ENCODE data around the gene SCAMP2. TPM values are rescaled to one million over a fixed set of nuclear protein-coding genes. Genes with fewer than 3 reads are reported as not detected.

The SCAMP2 gene
- total RNA-seq, 1 donor from 2014 or later: 87.9 TPM

DNA sequence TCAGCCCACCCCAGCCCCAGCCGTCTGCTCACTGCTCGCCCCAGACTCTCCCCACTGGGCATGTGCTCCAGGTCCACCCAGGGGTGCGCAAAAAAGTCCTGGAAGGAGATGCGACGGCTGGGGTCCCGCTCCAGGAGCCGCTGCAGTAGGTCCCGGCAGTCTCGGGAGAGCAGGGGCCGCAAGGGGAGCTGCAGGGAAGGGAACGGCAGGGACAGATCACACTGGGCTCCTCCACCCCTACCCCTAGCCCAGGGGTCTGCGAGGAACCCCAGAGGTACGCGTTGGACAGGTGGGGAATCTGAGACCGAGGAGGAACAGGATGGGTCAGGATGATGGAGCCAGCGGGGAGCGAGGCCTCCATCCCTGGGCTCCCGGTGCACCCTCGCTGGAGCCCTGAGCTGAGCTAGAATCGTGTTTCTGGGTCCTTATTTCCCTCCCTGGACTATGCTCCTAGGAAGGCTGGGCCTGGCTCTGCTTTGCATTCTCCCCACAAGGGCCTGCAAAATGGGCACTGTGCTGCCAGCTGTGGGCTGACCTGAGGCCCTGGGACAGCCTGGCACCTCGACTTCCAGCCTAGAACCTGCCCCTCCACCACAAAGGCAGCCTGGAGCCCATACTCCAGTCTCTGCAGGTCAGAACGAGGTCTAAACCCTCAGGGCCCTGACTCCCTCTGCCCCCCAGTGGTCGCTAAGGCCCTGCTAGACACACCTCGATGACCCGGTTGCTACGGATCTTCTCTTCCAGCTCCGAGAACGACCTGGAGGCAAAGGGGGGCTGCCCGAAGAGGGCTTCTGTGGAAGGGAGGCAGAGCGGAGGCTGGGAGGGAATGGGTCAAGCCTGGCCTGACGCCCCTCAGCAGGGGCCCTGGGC lies 33.4 kb downstream of the SCAMP2 start:
- DNase-seq (ENCODE audit: extremely low read depth, low read depth, low spot score): no peak

DNA sequence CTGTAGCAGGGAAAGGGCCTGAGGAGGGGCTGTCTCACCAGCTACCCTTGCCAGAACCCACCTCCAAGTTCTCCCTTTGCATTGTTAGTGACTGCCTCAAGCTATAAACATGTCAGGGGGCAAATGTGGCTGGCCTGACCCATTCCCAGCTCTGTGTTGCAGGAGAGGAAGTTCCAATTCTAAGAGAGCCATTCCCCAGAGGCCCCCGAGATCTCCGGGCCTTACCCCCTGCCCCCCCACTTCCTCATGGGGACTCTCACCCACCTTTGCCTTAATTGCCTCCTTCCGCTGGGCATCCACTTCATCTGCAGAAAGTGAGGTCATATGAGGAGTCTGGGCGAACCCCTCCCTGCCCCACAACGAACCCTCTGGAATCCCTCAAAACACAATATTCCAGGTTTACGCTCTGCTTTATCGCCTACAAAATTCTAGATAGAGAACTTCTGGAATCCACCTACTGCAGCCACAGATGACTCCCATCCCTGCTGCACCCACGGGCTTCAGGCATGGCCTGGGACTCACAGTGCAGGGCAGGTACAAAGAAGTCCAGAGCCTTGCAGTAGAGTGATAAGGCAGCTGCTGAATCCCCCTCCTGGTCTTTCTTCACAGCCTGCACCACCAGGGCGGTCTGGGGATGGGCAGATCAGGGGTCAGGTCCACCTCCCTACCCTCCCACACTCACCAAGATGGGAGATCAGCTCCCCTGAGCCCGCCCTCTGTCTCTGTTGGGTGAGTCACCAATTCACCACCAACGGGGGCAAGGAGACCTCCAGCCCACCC lies 34.2 kb downstream of the SCAMP2 start:
- DNase-seq (ENCODE audit: extremely low read depth, low read depth, low spot score): no peak

DNA sequence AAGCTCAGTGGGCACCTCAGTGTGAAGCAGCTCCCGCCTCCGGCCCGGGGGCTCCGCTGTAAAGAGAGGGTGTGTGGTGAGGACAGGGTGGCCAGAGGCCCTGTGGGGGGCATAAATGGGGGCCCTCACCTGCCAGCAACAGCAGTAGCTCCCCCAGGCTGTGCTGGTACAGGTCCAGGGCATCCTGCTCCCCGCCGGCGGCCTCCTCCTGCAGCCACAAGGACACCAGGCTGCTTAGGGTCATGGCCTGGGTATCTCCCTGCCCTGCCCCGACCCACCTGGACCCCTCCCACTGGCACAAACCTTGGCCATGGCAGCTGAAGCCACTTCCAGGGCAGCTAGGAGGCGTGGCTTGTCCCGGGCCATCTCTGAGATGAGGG lies 35.0 kb downstream of the SCAMP2 start:
- DNase-seq (ENCODE audit: extremely low read depth, low read depth, low spot score): no peak

DNA sequence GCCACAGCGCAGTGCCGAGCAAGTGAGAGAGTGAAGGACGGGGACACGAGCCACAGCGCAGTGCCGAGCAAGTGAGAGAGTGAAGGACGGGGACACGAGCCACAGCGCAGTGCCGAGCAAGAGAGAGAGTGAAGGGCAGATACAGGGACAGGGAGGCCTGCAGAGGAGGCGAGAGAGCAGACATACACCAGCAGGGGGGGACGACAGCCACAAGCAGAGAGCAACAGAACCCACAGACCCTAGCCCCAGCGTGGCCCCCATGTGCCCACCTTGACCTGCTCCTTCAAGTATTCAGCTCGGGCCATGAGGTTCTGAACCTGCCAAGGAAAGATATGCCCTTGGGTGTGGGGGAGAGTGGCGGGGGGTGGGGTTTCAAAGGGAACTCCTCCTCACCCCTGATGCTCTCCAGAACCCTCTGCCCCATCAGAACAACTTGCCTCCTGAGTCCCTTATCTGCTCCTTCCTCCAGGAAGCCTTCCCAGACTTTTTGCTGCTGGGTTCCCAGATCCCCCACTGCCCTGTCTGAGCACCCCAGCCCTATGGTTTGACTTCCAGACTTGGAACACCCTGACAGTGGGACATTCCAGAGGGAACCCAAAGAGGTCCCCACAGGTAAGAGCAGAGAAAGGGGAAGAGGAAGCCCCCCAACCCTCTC lies 35.6 kb downstream of the SCAMP2 start:
- DNase-seq (ENCODE audit: extremely low read depth, low read depth, low spot score): no peak

DNA sequence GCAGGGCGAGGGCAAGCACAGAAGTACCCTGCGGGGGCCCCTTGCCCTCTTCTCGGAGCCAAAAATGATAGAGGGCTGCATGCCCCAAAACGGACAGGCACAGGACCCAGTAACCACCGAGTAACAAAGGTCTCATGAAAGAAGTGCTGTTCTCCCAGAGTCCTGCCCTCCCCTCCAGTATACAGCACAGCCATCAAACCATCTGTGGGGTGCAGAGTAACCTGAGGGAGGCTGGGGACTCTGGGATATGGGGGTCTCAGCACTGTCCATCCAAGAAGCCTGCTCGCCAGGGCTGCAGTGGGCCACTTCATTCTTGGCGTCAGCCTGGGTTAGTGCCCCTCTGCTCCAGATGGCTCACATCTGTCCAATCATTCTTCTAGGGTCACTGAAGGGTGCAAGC lies 36.3 kb downstream of the SCAMP2 start:
- DNase-seq (ENCODE audit: extremely low read depth, low read depth, low spot score): no peak

DNA sequence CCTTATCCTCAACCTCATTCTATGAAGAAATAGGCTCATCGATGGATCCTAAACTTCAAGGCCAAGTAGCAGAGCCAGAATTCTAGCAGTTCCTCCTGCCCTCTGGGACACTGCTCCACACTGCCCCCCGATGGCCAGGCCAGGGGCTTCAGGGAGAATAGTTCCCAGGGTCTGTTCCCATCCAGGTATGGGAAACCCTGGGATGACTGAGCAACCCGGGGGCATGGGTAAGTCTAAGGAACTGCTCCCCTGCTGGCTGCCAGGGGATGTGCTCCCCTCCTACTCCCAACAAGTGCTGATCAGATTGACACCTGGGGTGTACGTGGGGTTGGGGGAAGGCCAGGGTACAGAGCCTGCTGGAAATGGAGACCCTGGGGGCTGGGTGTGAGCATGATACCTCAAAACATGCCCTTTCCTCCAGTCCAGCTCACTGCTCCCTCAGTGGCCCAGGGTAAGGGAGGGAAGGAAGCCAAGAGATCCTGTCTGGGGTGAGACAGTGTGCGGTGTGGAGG lies 37.8 kb downstream of the SCAMP2 start:
- DNase-seq (ENCODE audit: extremely low read depth, low read depth, low spot score): no peak

DNA sequence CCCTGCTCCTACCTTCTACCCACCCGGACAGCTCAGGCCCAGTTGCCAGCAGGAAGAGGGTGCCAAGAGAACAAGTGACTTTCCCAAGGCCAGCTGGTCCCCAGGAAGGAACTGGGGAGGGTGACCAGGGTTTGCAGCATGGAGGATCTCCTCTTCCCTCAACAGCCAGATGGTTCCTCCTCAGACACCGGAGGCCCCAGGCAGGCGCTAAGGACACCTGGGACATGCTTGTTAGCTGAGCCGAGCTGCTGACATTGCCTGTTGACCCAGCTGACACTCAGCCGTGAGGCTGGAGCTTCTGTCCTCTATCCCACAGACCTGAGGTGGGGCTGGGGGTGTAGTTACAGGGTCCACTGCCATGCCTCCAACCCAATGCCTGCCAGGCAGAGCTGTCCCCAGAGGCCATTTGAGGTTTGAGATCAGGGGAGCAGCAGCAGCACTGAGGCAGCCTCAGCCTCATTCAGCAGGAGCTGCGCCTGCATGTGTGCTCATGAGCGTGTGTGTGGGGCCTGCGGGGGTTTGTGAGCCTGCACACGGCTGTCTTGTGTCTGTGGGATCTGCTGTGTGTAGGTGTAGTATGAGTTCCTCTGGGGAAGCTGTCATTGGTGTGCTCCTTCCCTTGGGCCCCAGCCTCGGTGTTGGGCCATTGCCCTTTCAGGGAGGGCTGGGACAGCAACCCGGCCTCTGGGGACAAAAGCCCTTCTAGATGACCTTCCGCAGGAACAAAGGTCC lies 39.6 kb downstream of the SCAMP2 start:
- no peak for DNase-seq (ENCODE audit: extremely low read depth, low read depth, low spot score)

DNA sequence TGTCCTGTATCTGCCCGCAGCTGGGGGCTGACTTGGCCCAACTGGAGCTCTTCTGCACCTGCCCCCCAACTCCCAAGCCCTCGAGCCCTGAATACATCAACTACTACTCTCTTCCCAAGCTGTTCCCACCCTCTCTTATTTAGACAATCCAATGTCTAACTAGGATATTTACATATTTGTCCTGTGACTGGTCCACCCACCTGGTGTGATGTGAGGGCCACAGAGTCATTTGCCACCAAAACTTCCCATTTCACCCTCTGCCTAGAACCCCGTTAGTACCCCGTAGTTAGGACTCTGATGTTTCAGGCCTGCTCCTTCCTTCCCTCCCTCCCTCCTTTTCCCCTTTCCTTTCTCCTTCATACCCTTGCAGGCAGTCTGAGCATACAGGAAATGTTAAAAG lies 40.3 kb downstream of the SCAMP2 start:
- no peak for DNase-seq (ENCODE audit: extremely low read depth, low read depth, low spot score)

DNA sequence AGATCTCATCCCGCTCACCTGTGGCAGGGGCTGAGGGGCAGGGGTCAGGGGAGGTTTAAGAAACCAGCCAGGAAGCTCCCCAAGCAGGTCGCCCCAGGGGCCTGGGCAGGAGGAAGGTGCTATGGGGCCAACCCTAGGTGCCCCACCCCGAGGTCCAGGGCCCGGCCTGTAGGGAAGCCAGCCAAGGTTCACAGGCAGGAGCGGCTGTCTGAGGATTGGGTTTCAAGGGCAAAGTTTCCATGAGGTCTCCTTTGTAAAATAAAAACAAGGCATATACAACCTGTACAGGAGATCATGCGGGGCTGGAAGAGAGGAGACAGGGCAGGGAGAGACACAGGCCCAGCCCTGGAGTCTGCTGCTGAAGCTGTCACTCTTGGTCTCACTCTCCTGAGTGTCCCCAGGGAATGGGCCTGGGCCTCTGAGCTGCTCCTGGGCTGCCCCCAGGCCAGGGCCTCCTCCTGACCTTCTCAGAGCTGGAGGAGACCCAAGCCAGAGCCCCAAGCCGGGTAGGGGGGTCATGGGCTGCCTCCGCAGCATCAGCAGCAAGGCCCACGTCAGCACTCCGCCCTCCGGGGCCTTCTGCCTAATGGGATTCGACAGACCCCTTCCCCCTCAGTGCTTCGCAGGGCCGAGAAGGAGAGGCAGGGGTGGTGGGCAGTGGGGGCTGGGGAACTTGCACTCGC lies 41.2 kb downstream of the SCAMP2 start:
- no peak for DNase-seq (ENCODE audit: extremely low read depth, low read depth, low spot score)

DNA sequence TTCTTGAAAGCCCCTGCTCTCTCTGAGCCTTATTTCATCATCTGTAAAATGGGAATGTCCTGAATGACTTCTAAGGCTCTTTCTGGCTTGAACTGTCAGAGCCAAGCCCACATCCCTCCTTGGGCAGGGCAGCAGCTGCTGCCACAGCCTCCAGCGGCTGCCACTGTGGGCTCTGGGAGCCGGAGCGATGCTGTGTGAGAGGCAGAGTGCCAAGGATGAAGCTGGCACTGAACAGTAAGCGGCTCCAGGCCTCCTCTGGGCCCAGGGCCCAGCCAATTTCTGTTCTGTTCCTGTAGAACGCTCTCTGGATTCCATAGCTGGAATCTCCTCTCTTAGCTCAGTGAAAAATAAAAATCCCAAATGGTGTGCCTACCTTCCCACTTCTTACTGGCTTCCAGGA lies 42.3 kb downstream of the SCAMP2 start:
- DNase-seq (ENCODE audit: extremely low read depth, low read depth, low spot score): no peak

DNA sequence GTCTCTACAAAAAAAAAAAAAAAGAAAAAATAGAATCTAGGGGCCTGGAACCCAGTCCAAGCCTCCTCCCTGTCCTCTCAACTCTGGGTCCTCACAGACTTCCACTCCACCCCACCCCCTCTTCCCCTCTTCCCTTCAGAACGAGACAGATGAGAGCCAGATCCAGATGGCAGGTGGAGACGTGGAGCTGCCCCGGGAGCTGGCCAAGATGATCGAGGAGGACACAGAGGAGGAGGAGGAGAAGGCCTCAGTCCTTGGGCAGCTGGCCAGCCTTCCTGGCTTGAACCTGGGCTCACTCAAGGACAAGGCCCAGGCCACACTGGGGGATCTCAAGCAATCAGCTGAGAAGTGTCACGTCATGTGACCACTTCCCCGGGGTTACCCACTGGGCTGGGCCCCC lies 43.2 kb downstream of the SCAMP2 start:
- no peak for DNase-seq (ENCODE audit: extremely low read depth, low read depth, low spot score)

DNA sequence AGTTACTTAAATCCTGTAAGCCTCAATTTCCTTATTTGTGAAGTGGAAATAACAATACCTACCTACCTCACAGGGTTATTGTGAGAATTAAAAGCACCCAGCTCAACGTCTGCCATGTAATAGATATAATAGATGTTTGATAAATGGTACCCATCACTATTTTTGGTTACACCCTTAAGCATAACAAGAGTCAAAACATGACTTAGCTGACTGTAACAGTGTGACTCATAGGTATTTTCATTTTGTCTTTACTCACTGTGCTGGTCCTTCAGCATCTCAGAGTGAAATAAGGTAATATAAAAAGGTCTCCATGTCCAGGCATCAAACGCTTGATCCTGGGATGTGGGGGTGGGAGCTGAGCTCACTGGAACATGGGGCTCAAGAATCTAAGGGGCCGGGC lies 43.7 kb downstream of the SCAMP2 start:
- no peak for DNase-seq (ENCODE audit: extremely low read depth, low read depth, low spot score)

DNA sequence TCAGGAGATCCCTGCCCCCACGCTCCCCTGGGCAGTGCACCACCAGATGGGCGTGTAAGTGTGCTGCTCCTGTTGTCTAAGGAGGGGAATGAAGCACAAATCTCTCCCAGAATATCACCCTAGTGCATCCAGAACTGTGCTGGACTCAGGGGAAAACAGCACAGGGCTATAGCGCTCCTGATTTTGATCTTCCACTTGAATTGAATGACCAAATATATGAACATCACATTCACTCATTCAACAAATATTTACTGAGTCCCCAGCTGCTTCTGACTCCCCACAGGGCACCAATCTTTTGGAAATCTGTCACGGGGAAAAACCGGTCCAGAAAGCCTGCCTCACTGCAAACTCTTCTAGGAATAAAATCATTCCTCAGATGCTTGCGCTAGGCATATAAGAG lies 44.3 kb downstream of the SCAMP2 start:
- no peak for DNase-seq (ENCODE audit: extremely low read depth, low read depth, low spot score)

DNA sequence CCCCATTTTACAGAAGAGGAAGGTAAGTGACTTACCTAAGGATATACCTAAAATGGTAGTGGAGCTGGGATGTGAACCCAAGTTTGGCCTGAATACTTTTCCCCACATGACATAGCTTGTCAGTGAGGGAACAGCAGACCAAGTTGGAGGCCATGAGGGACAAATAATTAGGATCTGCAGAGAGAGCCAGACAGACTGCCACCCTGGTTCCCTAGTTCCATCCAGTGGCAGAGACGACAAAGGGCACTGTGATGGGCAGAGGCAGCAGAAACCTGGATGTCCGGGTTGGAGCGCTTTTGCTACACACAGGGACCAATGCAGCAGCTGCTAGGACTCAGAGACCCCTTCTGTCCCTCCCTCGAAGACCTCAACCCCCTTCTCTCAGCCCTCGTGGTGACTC lies 45.6 kb downstream of the SCAMP2 start:
- DNase-seq (ENCODE audit: extremely low read depth, low read depth, low spot score): no peak

DNA sequence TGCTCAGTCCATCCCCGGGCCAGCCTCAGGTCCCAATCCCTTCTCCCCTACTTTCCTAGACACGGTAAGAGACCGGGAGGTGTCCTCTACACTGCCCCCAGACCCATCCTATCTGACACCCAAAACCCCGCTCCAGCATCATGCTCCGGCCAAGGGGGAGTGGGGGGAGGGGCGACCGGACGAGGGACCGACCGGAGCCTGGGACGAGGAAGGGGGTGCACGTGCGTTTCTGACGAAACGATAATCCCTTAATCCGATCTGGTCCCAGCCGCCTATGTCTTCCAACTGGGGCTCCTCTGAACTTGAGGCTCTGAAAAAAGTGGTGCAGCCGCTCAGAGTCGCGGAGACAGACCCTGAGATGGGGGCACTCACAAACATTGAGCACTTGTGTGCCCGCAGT lies 46.2 kb downstream of the SCAMP2 start:
- DNase-seq (ENCODE audit: extremely low read depth, low read depth, low spot score): no peak

DNA sequence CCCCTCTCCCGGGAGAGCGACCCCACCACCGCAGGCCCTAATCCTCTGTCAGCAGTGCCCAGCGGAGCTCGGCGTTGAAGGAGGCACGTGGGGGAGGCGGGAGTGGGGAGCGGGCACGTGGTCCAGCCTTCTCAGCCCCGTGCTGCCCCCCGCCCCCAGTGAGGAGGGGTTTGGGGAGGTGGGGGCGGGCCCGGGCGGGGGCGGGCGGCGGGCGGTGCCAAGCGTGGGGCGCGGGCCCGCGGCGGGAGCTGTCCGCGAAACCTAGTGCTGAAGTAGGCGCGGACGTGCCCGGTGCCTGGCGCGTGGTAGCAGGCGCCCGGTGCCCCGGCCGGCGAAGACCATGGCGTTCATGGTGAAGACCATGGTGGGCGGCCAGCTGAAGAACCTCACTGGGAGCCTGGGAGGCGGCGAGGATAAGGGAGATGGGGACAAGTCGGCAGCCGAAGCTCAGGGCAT lies 46.8 kb downstream of the SCAMP2 start, which contains the start of gene CPLX3:
Gene CPLX3 (plus strand): TSS at position 264 of the 456 bp plus-strand sequence. CDS start 77 bp downstream, at position 341.
- no peak for DNase-seq (ENCODE audit: extremely low read depth, low read depth, low spot score)

DNA sequence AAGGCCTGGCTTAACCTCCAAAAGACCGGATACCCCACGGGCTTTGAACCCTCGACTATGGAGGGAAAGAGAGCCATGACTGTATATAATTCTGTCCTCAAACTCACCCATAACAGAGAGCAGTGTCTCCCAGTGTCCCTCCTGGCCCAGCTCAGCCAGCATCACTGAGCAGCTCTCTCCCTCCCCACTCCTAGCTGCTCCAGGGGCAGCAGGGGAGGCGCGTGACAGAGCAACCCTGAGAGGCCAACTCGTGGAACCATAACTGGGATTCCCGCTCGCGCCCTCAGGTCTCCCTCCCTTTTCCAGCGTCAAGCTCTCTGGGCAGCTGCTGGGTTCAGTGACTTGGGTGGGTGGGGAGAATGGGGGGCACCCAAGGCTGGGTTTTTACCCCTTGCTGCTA lies 47.3 kb downstream of the SCAMP2 start:
- no peak for DNase-seq (ENCODE audit: extremely low read depth, low read depth, low spot score)

DNA sequence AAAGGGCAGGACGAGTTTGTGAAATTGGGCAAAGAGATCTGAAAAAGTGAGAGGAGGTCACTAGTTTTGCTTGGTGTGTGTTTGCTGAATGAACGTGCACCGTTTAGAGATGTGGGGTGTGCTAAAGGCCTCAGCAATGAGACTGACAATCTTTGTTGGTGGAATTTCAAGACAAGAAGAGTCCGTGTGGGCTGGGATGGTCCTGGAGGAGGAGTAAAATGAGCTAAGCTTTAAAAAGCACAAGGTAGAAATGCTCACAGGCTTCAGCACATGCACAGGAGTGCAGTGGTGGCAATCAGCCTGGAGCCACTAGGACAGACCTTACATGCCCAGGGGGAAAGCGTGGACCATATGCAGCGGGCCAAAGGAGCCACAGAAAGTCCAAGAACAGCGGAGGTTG lies 48.2 kb downstream of the SCAMP2 start:
- no peak for DNase-seq (ENCODE audit: extremely low read depth, low read depth, low spot score)

DNA sequence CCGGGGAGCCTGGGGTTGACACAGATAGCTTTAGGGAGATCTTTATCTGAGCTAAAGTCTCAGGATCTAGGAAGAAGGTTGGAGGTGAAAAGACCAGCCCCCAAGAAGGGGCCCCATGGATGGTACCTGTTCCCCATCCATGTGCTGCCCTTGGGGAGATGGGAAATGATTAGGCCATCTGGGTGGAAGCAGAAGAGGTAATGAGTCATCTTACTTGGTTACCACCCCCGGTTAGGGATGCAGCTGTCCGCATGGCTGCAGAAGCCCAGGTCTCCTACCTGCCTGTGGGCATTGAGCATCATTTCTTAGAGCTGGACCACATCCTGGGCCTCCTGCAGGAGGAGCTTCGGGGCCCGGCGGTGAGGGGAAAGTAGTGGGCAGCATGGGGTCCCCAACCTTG lies 49.8 kb downstream of the SCAMP2 start:
- DNase-seq (ENCODE audit: extremely low read depth, low read depth, low spot score): no peak

DNA sequence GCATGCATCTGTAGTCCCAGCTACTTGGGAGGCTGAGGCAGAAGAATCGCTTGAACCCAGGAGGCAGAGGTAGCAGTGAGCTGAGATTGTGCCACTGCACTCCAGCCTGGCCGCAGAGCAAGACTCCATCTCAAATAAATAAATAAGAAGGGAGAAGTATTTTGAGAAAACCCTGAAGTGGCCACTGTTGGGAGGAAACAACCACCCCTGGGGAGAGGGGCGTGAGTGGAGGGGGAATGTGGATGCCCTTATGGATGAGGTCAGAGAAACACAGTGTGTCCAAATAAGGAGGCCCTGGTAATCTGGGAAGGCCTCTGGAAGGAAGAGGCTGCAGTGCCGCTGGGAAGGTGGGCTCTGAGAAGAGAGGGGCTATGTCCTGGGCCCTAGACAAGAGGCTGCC lies 50.9 kb downstream of the SCAMP2 start:
- DNase-seq (ENCODE audit: extremely low read depth, low read depth, low spot score): no peak

All from glomerular endothelial cell (primary cell).